Panc1 (cell line): ENCODE results near the gene ADAMTS2. TPM values are rescaled to one million over a fixed set of nuclear protein-coding genes. Genes with fewer than 3 reads are reported as not detected.

Experiments
- ATAC-seq: fragments of 200-7000 bp; cut with Tn5 transposase; 2 replicates; pipeline ENCODE4 v1.9.1; 2020; ENCODE audit warnings: mild to moderate bottlenecking, moderate library complexity
- BruUV-seq: library from RNA; stranded (reverse); fragments of 400-500 nt; replicated peaks from 2 replicates; lab custom pipeline; 2021; lab: Mats Ljungman, UMichigan
- CTCF ChIA-PET: fragments of 300-600 bp; sonication (Branson Sonifier 250); formaldehyde crosslinking; loops from one replicate; lab custom pipeline; 2022; ENCODE audit warnings: antibody characterized with exemption; lab: Charles Lee
- POLR2A ChIA-PET: fragments of 300-600 bp; sonication (Branson Sonifier 250); formaldehyde crosslinking; loops from one replicate; lab custom pipeline; 2022; ENCODE audit warnings: antibody characterized with exemption; lab: Charles Lee
- DNase-seq: peaks from one replicate; pipeline ENCODE4 v3.0.0-alpha.2; 2010; ENCODE audit warnings: low read depth, low spot score
- H3K27ac ChIP-seq: 2 replicates; pipeline ENCODE4 v1.5.1; 2011; ENCODE audit warnings: mild to moderate bottlenecking, low read length, inconsistent platforms
- H3K27me3 ChIP-seq: fragments of 200-500 bp; sonication (Bioruptor generic); 2 replicates; pipeline ENCODE4 v1.6.0; 2014; ENCODE audit warnings: low read length, inconsistent platforms; ENCODE audit not compliant: control insufficient read depth, insufficient read depth
- H3K36me3 ChIP-seq: fragments of 200-500 bp; sonication (Bioruptor generic); 2 replicates; pipeline ENCODE4 v1.5.1; 2014; ENCODE audit warnings: inconsistent platforms, mild to moderate bottlenecking, low read length, moderate library complexity; ENCODE audit not compliant: control insufficient read depth, insufficient read depth
- H3K4me1 ChIP-seq: 2 replicates; pipeline ENCODE4 v1.5.1; 2011; ENCODE audit warnings: inconsistent platforms, mild to moderate bottlenecking, low read length, moderate library complexity; ENCODE audit not compliant: control insufficient read depth, insufficient read depth
- H3K4me3 ChIP-seq, 2 experiments: 2 replicates each; pipeline ENCODE4 v1.5.1; 2011 to 2012; ENCODE audit warnings: low read depth in 2 of 2, low read length in 2 of 2, mild to moderate bottlenecking in 2 of 2, inconsistent platforms in 1 of 2, moderate library complexity in 1 of 2
- H3K9me3 ChIP-seq: fragments of 200-500 bp; sonication (Bioruptor generic); 2 replicates; pipeline ENCODE4 v1.5.1; 2014; ENCODE audit warnings: low read depth, mild to moderate bottlenecking, inconsistent platforms, low read length, moderate library complexity; ENCODE audit not compliant: control insufficient read depth, insufficient read depth
- CTCF ChIP-seq: fragments of 450-650 bp; IDR thresholded peaks from 2 replicates; pipeline ENCODE4 v1.5.1; 2017; ENCODE audit warnings: mild to moderate bottlenecking
- POLR2AphosphoS5 ChIP-seq: IDR thresholded peaks from 2 replicates; pipeline ENCODE4 v1.6.1; 2012; ENCODE audit warnings: mild to moderate bottlenecking, low read depth, low read length, moderate library complexity
- REST ChIP-seq, 2 experiments: IDR thresholded peaks; 2 replicates each; pipeline ENCODE4 v1.6.1; 2011 to 2012; ENCODE audit warnings: low read depth in 2 of 2, control low read depth in 1 of 2, low read length in 1 of 2, mild to moderate bottlenecking in 1 of 2, moderate library complexity in 1 of 2; ENCODE audit not compliant: insufficient read depth in 1 of 2
- SIN3A ChIP-seq: IDR thresholded peaks from 2 replicates; pipeline ENCODE4 v1.6.1; 2012; ENCODE audit warnings: low read depth, mild to moderate bottlenecking, low read length, moderate library complexity, borderline replicate concordance; ENCODE audit not compliant: insufficient read depth
- TCF7L2 ChIP-seq: IDR thresholded peaks from 2 replicates; pipeline ENCODE4 v1.6.1; 2011; ENCODE audit warnings: mild to moderate bottlenecking, low read depth, low read length, inconsistent platforms
- in situ Hi-C: cut with HindIII; loops from 2 replicates; pipeline ENCODE4 v1.10.0; 2016; ENCODE audit warnings: low sequenced_read_pairs, low pct_unique_long_range_greater_than_20kb
- intact Hi-C: fragments of 100-400 bp; cut with micrococcal nuclease; formaldehyde crosslinking; loops from one replicate; pipeline ENCODE4 v1.10.0; 2022; ENCODE audit not compliant: unreplicated experiment
- total RNA-seq: library from RNA; stranded (reverse); gene quantifications from one replicate; pipeline ENCODE4 v1.2.1, GENCODE V29; 2021; ENCODE audit not compliant: unreplicated experiment

Gene ADAMTS2
- total RNA-seq, 1 experiment from 2014 or later, result 0.13 TPM

DNA sequence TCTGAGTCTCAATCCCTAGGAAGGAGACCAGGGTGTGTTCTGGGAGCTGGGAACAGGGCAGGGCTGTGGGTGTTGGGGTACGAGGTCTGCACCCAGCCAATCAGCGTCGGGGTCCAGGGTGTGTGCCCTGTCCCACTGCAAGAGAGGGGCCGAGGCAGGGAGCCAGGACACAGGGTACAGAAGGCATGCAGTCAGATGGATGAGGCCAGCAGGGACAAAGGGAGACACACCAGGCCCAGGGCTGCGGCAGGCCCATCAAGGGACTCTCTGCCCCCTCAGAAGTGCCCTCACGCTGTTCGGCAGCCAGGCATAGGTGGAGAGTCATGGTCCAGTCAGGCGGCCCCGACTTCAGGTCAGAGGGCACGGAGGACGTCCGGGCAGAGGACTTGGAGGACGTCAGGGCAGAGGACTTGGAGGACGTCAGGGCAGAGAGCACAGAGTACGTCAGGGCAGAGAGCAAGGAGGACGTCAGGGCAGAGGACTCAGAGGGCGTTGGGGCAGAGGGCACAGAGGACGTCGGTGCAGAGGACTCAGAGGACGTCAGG, 28.8 kb upstream of the ADAMTS2 start:
- no peaks in the 10 kb centered on the region for H3K4me1 ChIP-seq
- CTCF ChIA-PET, result no interaction called here

DNA sequence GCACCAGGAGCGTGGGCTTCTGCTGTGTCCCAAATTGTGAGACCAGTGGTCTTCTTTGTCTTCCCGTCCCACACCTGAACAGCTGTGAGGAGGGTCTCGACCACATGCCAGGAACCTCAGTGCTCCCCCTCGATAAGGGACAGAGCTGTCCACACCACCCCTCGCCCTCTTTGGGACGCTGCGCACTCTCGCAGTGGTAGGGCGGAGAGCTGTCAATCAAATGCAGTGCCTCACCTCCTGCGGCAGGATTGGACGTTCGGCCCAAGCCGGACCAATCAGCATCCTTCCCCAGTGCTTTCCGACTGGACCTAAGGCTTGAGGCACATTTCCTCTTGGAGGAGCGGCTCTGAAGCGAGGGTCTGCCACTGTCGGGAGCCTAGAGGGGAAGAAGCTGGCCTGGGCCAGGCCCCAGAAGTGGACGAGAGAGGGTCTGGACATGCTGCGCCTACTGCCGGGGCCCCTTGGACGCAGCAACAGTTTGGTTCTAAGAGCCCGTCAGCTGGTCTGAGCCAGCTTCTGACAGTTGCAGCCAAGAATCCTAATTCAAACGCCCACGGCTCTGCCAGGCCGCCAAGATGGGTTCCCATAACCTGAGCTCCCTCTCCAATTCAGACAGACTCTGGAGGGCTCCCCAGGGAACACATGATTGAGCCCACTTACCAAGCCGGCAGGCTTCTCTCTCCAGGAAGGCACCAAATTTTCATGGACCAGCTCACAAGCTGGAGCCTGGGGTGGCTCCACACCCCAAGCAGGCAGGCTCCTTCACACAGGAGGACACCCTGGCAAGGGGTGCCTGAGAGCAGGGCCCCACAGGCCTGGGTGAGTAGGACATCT, 28.1 kb upstream of the ADAMTS2 start:
- H3K4me3 ChIP-seq, result no peak overlapping the region
- no TSS peak for BruUV-seq
- DNase-seq (no peak), ATAC-seq (no peak)
- H3K27ac ChIP-seq, result no peak overlapping the region
- ChIA-PET CTCF (no interaction called here), POLR2A (no interaction called here)
- H3K36me3 ChIP-seq, result no peaks in the 10 kb centered on the region
- H3K9me3 ChIP-seq, result no peaks in the 10 kb centered on the region
- intact Hi-C loops, result no loop called here
- H3K27me3 ChIP-seq, result no peaks in the 10 kb centered on the region
- H3K4me1 ChIP-seq, result no peaks in the 10 kb centered on the region
- in situ Hi-C loops, result no loop called here
- TF ChIP-seq REST (IDR thresholded peaks at IDR 0.05; ENCODE audit: insufficient read depth in 1 of 2, low read depth in 2 of 2, low read length in 1 of 2) (no peak), SIN3A (no peak), POLR2AphosphoS5 (no peak), TCF7L2 (no peak)

More for the DNA sequence above, 28.8 kb upstream of the ADAMTS2 start:
- no peak overlapping the region for H3K4me3 ChIP-seq
- H3K27ac ChIP-seq, result no peak overlapping the region
- ATAC-seq (no peak), DNase-seq (no peak)
- intact Hi-C loops, result no loop called here
- H3K9me3 ChIP-seq, result no peaks in the 10 kb centered on the region
- H3K36me3 ChIP-seq, result no peaks in the 10 kb centered on the region
- POLR2A ChIA-PET, result no interaction called here
- TF ChIP-seq TCF7L2 (no peak), SIN3A (no peak), POLR2AphosphoS5 (no peak), REST (IDR thresholded peaks at IDR 0.05; ENCODE audit: insufficient read depth in 1 of 2, low read depth in 2 of 2, low read length in 1 of 2) (no peak), CTCF (no peak)
- no TSS peak for BruUV-seq
- in situ Hi-C loops, result no loop called here
- no peaks in the 10 kb centered on the region for H3K27me3 ChIP-seq
